NCI-H69 (cell line): ENCODE results near the gene CFAP92.

Source experiments
- DNase-seq: peaks from one replicate; lab custom pipeline; 2025; lab: John Stamatoyannopoulos, UW

CFAP92 gene

DNA sequence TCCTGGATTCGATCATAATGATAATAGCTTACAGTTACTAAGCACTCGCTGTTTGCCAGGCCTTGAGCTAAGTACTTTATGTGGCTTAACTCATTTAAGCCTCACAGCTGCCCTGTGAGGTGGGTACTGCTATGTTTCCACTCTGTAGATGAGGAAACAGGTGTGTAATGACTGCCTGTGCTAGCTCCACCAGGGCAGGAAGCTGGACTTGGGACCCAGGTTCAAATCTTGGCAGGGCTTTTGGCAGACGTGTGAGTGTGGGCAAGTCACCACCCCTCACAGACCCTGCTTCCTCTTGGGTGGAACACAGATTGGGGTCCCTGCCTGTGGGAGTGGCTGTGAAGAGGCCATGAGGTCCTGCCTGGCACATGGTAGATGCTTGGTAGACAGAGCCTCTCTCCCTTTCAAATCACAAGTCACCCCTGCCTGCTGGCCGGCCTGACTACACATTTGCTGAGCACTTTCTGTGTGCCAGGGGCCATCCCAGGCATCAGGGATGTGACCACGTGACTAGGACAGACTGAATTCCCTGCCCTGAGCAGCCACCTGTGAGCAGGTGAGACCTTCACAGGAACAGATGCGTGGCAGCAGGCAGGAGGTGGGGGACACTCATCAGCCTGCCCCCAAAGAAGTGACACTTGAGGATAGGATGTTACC is 10.9 kb upstream of the CFAP92 start:
- peak; percentile 24 for DNase-seq

DNA sequence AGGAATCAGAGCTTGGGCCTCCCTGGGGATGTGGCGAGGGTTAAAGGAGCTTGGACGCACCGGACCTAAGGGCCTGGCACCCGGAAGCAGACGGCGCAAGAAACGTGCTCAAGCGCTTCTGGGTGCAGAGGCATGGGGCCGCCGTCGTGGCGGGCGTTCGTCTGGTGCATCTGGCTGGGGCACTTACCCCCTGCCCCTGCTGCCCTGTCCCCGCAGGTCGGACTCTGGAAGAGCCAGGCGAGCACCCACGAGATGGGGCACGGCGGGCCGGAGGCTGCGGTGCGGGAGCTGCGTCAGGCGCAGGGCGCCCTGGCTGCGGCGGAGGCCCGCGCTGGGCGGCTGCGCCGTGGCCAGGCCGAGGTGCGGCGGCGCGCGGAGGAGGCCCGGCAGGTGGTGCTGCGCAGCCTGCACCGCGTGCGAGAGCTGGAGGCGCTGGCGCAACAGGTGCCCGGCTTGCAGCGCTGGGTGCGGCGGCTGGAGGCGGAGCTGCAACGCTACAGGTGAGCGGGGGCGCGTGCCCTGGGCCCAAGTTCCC is 9.8 kb upstream of the CFAP92 start:
- DNase-seq = peak; percentile 79

DNA sequence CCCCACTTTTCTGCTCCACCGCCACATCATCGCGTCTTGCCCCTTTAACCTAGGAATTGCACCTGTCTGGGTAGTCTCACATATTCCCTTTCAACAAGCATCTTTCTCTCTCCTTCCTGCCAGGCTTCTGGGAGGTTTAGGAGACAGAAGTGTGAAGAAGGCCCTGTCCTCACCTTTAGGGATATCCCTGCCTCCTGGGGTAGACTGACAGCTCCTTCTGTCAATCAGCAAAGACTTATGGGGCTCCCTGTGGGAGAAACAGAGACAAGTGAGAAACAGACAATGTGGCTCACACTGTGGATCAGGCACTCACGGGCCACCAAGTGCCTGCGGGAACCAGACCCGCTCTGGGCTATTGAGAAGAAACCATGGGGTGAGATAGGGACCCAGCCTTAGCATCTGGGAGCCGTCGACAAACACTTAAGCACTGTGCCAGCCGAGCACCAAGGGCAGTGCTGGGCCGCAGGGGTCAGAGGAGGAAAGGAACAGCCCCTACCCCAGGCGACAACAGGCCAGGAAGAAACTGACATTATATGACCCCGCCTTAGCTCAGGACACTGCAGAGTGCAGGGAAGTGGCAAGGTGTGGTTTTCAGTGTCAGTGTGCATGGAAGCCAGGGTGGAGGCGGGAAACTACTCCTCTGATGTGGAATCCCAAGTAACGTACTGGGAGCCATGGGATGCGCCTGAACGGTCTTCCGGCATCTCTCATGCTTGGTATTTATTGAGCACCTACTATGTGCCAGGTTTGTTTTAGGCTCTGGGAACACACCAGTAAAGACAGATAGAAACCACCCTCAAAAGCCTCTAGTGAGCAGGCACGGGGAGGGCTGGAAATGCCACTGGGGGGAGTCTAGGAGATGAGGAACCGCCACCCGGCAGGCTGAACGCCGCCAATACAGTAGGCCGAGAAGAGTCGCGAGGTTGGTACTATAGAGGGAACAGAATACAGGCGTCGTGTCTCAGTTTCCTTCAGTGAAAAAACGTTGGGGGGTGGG is 9.0 kb upstream of the CFAP92 start:
- peak; percentile 19 for DNase-seq

DNA sequence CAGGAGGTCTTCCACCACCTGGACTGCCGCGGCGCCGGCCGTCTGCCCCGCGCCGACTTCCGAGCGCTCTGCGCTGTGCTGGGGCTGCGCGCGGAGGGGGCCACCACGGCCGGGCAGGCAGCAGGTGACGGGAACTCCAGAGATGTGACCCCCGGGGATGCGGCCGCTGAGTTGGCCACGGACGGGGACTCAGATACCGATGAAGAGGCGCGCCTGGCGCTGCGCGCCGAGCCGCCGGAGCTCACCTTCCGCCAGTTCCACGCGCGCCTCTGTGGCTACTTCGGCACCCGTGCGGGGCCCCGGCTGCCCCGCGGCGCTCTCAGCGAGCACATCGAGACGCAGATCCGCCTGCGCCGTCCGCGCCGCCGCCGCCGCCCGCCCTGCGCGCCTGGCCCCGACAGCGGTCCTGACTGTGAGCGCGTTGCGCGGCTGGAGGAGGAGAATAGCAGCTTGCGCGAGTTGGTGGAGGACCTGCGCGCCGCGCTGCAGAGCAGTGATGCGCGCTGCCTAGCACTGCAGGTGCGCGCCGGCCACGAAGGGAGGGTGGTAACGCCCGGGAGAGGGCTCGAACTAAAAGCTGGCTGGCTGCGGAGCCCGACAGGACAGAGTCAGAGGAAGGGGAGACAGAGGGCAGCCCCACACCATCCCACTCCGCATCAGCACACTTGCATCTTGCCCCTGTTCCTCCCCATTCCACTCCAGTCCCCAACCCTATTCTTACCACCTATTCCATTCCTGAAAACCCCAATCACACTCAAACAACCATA is 8.1 kb upstream of the CFAP92 start:
- peak; percentile 76 for DNase-seq

DNA sequence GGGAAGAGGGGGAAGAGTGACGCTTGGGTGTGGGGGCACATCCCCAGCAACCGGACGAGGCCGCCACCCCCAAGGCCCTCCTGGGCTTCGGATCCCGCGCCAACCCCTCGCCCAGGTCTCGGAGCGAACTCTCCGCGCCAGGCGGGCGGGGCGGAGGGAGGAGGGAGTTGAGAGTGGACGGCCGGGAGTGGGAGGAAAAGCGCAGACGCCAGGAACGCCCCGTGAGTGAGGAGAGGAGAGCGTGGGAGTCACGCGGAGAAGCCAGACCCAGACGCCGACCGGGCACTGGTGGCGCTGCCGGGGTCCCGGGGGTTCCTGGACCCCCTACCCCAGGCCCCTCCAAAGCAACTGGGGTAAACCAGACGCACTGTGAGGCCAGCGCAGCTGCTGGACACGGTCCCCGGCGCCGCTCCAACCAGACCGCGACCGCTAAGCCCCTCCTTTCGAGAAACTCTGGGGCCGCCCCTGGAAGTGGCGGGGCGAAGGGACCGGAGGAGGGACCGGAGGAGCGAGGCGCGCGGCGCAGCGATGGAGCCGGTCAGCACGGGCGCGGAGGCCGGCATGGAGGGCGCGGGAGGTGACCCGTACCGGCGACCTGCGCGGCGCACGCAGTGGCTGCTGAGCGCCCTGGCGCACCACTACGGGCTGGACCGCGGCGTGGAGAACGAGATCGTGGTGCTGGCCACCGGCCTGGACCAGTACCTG is 7.4 kb upstream of the CFAP92 start, which contains the start of gene EFCC1:
TSS of gene EFCC1 (plus strand) at position 204 of the 705 bp plus-strand sequence. CDS start at position 529, 325 bp downstream.
- DNase-seq = peak; percentile 69

DNA sequence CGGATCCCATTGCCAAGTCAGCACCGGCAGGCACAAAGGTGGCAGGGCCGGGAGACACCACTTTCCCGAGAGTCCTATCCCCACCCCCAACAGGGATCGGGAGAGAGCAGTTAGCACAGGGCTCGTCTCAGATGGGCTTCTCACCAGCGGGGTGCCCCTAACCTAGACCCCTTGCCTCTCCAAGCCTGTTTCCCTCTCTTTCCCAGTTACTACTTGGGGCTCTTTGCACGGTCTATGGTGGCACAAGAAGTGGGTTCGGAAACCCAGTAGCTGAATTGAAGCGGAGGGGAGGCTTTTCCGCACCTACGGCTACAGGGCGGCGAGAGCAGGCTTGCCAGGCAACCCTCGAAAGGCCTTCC is 6.8 kb upstream of the CFAP92 start:
- DNase-seq = no peak

DNA sequence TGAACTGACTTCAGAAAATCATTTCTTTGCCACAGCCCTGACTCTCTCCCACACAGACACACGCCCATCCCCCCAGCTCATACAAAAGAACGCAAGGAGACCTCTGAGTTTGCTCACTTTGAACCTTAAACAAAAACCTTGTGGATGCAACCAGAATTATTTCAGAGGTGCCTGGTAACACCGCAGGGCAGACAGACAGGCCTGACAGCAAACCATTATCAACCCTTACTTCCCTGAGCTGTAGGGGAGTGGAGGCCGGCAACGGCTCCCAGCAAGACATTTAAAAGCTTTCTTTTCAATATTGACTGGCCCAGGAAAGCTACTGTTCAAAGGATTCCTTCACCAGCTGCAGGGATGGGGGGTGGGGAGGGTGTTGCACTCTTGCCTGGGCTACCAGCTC is 5.2 kb upstream of the CFAP92 start:
- peak; percentile 91 for DNase-seq

DNA sequence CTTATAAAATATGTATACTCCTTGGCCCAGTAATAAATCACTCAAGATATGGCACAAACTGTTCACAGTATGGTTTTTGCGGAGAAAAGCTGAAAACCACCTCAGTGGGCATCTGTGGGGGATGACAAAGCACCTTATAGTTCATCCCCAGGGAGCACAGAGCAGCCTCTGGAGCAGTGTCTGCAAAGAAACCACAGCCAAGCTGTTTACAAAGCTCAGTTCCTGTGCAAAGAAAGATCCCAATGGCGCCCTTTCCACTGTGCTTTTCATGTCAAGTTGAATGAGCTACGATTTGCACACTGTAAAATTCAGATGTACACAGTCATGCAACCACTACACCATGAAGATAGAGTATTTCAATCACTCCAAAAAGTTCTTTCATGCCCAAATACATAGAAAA is 4.7 kb upstream of the CFAP92 start:
- DNase-seq = peak; percentile 84

DNA sequence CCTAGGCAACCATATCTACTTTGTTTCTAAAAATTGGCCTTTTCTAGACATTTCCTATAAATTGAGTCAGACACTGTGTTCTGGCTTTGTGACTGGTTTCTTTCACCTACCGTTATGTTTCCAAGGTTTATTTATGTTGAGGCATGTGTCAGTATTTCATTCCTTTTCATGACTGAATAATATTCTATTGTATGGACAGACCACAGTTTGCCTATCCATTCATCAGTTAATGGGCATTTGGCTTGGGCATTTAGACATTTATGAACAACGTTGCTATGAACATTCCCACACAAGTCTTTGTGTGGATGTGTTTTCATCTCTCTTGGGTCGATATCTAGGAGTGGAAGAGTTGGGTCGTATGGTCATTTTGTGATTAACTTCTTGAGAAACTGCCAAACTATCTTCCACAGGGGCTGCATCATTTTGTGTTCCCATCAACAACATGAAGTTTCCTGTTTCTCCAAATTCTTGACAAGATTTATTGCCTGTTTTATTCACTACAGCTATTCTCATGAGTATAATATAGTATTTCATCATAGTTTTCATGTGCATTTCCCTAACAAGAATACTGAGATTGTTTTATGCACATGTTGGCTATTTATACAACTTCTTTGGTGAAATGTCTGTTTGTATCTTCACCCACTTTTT is 3.7 kb upstream of the CFAP92 start:
- DNase-seq = no peak

DNA sequence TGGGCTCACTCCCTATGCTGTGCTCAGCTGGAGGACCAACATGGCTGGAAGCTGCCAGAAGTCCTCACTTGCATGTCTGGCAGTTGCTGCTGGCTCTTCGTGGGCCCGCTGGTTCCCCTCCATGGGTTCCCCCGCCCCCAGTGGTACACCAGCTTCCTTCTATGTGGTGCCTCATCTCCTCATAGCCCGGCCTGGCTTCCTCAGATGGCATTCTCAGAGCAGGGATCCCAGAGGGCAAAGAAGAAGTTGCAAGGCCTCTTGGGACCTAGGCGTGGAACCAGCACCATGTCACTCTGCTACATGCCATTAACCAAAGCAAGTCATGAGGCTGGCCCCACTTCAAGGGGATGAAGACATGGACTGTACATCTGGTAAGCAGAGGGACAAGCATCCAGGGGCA is 2.9 kb upstream of the CFAP92 start:
- DNase-seq = no peak

DNA sequence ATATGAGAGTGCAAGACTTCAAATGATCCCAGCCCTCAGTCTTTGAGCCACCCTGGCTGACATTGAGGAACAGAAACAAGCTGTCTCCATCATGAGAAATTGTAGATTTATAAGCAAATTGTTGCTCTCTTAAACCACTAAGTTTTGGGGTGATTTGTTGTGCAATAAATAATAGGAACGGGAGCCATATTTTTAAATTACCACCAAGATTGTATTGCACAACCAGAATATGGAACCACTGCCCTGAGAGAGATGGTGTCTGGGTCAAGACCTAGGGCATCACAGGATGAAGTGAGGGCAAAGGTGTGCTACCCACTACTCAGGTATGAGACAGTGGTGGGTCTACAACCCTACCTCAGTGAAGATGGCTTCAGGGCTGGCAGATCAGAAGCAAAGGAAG is 2.3 kb upstream of the CFAP92 start:
- no peak for DNase-seq

DNA sequence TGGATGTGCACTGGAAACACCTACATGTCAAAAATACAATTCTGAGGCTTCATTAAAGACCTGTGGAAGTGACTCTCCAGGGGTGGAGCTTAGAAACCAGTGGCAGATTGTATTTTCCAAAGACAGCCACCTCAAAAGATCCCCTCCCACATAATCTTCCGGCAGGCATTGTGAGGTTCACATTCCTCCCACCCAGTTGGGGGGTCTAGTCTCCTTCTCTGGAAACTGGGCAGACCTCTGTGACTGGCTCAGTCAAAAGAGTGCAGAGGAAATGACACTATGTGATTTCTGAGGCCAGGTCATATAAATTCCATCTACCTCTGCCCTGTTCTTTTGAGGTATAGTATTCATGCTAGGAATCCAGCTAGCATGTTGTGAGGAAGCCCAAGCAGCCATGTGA is 1.9 kb upstream of the CFAP92 start:
- no peak for DNase-seq

DNA sequence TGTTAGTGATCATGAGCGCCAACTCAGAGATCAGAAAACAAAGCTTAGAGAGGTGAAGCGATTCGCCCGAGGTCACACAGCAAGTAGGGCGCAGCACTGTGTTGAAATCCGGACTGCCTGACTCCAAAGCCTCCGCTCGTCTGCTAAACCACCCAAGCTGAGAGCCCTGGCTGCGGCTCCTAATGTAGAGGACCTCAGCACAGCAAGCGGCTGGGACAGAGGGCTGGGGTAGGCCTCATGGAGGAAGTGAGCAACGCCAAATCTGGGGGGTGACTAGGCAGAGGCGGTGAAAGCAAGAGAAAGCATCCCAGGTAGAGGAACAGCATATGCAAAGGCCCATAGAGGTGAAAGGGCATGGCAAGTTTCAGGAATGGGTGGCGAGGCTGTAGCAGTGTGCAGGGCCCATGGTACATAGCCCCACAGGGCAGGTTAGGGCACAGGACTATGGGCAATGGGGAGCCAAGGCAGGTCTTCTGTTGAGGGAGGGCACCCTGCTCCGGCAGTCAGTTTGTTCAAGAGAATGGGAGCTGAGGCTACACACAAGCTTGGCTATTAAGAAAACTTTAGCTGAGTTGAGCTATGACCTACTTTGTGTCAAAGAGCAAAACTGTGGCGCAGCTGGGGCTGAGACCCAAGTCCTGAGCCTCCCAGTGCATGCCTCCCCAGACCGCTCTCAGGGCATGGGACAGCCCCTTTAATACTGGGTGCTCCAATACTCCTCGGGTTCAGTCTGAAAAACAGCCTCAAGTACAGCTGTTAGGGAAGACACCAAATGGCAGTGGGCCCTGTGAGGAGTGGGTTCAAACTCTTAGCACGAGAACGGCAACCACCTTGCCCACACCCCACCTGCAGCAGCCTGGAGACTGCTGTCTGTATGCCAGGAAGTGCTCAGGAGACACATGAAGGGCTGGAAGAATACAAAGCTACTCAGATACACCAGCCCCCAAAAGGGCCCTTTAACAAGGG is 988 bp upstream of the CFAP92 start:
- no peak for DNase-seq

DNA sequence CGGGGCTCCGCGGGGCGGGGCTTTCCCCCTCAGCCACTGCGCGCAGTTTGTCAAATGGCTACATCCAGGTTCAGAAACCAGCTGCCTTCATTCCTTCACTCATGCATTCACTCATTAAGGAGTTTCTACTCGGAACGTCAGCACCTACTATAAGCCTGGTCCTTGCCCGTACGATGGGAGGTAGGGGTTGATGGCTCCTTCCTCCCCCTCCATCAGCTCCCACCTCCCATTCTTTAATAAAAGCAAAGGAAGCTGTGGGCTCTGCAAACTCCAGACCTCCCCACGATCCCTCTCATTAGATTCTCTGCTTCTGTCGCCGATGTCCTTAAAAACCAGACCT is 267 bp upstream of the CFAP92 start:
- no peak for DNase-seq

DNA sequence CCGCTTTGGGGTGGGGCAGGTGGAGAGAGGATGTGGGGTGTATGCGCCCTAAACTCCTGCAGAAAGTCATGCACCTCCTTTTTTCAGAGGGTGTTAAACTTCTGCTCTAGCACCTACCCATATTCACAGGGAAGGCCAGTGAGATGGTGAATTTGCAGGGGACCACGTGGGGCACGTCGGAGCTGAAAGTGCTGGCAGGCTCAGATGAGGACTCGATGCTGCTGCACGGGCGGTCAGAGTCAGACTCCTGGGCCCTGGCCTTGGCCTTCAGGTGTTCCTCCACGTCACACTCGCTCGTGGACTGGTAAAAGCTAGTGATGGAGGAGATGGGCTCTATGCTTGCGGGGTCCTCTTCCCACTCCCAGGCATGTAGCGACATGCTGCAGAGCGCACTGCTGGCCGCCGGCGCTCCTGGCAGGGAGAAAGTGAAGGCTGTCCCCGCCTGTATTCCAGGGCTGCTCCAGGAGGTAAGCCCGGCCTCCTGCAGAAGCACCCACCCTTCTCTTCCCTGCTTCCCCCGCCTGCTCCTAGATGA is 883 bp downstream of the CFAP92 start:
- no peak for DNase-seq

DNA sequence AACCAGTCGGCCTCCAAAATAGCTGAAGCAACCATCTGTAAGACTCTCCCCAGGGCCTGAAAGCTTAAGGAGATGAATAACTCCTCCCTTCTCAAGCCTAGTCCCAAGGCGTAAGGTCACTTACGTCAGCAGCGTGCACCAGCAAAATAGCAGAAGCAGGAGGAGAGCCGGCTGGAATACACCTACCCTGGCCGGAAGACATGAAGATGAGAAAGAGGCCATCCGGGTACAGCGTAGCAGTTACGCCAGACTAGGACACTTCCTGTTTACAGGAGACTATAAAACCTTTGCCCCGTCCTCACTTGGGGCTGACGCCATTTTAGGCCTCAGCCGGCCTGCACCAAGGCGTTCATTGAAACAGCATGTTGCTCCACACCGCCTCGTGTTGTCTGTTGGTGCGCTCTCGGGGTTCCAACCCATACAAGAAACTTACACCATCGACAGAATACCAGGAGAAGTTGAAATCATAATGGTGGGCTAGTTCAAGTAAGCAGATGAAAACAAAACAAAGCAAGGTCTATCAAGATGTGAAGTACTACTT is 2.5 kb downstream of the CFAP92 start:
- no peak for DNase-seq

DNA sequence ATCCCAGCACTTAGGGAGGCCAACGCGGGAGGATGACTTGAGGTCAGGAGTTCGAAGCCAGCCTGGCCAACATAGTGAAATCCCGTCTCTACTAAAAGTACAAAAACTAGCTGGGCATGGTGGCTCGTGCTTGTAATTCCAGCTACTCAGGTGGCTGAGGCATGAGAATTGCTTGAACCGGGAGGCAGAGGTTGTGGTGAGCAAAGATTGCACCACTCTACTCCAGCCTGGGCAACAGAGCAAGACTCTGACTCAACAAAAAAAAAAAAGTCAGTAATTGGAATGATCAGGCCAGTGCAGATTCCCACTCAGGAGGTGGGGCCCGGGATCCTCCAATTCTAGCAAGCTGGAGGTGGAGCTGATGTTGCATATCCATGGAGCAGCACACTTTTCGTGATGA is 5.6 kb downstream of the CFAP92 start:
- DNase-seq = no peak

DNA sequence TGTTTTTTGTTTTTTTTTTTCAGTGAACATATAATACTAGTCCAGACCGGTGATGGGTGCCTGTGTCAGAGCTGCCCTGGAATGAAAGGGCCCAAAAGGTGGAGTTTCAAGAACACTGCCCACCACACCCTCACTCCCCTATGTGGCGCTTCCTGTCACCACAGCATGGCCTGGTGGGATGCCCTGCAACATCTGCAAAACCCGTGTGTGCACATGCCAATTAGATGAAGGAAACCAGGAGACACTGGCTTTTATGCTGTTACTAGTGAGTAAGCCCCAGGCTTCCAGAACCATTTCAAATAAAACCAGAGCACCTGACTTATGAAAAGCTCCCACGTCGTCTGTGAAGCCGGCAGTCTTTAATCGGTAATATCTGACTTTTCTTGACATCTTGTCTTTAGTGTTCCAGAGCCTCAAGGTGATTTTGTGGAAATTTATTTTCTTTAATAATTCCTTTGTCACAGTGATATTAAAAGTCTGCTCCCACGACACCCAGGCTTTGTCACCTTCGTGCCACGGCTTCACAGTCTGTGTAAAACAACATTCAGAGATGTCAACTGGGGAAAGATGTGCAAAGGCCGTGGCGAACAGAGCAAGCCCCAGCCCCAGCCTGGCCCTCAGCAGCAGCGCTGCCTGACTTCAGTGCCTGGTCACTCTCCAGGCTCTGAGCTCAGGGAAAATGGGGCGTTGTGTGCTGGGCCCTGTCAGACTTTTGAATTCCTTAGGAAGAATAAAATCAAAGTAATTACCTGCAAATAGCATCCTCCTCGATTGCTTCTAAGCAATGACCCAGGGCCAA is 6.4 kb downstream of the CFAP92 start:
- no peak for DNase-seq

DNA sequence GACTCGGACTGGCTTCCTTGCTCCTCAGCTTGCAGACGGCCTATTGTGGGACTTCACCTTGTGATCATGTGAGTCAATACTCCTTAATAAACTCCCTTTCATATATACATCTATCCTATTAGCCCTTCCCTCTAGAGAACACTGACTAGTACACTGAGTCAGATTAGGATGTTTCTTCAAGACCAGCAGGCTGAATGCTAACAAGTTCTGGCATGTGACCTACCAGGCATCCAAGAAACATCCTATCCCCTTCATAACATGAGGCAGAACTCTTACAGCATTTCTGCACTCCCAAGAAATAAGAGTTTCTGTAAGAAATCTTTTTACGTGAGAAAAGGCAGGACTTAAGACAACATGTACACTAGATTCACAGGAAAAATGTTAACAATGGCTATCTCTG is 9.3 kb downstream of the CFAP92 start:
- no peak for DNase-seq
